ENCODE results near the gene DUOX1.

The DUOX1 gene

DNA sequence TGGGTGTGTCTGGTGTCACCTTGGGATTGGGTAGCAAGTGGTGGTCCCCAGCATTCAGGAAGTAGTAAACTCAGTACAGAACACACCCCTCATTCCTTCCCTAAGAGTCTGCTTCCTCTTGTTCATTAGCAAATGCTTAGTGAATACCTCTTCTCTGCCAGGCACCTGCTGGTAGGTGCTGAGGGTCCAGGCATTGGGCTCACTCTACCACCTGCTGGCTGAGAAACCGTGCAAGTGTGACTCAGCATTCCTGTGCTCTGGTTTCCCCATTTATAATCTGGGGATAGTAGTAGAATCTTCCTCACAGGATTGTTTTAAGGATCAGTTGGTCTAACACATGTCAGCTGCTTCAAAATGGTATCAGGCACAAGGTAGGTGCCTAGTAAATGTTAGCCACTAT, 53.2 kb downstream of the DUOX1 start:
- TF ChIP-seq, protein P1, sequence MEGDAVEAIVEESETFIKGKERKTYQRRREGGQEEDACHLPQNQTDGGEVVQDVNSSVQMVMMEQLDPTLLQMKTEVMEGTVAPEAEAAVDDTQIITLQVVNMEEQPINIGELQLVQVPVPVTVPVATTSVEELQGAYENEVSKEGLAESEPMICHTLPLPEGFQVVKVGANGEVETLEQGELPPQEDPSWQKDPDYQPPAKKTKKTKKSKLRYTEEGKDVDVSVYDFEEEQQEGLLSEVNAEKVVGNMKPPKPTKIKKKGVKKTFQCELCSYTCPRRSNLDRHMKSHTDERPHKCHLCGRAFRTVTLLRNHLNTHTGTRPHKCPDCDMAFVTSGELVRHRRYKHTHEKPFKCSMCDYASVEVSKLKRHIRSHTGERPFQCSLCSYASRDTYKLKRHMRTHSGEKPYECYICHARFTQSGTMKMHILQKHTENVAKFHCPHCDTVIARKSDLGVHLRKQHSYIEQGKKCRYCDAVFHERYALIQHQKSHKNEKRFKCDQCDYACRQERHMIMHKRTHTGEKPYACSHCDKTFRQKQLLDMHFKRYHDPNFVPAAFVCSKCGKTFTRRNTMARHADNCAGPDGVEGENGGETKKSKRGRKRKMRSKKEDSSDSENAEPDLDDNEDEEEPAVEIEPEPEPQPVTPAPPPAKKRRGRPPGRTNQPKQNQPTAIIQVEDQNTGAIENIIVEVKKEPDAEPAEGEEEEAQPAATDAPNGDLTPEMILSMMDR (IDR thresholded peaks at IDR 0.05; ENCODE audit: control insufficient read depth, extremely low read depth, insufficient read depth), result no peak
- DNase-seq (ENCODE audit: low read depth), result no peak
- H3K4me3 ChIP-seq (ENCODE audit: low read depth, low read length), result no peak overlapping the region

DNA sequence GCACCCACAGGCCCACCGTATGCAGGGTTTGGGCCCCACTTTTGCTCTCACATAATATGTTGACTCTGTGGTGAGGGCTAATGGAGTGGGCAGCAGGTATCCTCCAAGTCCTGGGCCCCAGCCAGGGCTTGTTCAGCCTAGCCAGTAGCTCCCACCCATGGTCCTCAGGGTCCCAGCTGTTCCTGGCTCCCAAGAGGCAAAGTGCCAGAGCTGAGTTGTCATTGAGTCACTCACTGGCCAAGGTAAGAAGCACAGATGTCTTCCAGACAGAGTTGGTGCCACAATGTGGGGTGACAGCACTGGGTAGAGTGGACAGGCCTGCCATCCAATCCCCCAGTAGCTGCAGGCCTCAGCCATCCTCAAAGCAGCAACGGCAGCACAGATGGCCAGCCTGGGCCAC, 53.7 kb downstream of the DUOX1 start:
- H3K4me3 ChIP-seq (ENCODE audit: low read depth, low read length), result no peak overlapping the region
- TF ChIP-seq, protein P1 (IDR thresholded peaks at IDR 0.05; ENCODE audit: control insufficient read depth, extremely low read depth, insufficient read depth), result no peak
- no peak for DNase-seq (ENCODE audit: low read depth)

DNA sequence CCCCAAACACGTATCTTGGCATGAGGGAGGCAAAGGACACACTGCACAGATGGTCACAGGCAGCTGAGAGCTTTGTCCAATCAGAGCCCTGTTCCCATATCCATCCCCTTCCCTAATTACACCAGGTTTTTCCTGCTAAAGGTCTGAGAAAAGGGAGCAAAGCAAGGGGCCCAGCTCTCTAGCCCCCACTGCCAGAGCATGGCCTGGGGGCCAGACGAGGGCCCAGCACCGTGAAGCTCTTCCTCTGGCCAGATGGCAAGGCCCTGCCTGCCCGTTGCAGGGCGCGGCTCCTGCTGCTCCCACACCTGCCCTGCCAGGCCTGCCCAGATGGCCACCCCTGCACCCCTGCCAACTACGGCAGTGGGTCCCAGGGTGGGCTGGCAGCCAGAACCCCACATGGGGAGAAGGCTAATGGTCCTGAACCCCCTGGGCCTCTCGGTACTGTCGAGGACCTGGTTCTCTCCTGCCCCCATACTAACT, 54.8 kb downstream of the DUOX1 start:
- no peak overlapping the region for H3K4me3 ChIP-seq (ENCODE audit: low read depth, low read length)
- no peak for DNase-seq (ENCODE audit: low read depth)
- TF ChIP-seq, protein P1 (IDR thresholded peaks at IDR 0.05; ENCODE audit: control insufficient read depth, extremely low read depth, insufficient read depth), result no peak

DNA sequence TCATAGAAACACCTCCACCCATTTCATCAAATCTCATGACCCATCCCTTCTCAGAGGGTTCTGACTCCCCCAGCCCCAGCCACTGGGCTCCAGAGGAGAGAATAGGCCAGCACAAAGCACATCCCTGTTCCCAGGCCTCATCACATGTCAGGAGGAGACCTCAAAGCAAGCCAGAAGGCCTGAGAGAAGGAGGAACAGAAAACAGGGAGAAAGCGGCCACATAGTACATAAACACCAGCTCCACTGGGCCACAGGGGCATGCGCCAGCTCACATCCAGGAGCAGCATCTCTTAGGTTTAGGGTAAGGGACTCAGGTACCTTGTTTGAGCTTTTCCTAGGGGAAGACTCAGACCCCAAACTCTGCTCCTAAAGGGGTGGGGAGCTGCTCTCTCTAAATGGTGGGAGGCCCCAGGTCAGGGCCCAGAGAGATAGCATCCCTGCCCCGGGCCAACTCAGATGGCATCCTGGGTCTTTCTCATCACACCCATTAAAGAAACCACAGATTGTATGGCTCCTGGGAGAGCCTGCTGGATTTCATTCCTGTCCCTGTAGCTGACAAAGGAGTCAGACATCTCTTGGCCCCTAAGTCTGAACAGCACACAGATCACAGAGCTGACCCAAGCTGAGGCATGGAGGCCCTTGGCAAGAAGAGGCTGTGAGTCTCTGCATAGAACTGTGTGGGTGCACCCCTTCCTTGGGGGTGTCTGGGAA, 55.4 kb downstream of the DUOX1 start:
- DNase-seq (ENCODE audit: low read depth), result no peak
- TF ChIP-seq, protein P1 (IDR thresholded peaks at IDR 0.05; ENCODE audit: control insufficient read depth, extremely low read depth, insufficient read depth), result no peak
- H3K4me3 ChIP-seq (ENCODE audit: low read depth, low read length), result no peak overlapping the region

DNA sequence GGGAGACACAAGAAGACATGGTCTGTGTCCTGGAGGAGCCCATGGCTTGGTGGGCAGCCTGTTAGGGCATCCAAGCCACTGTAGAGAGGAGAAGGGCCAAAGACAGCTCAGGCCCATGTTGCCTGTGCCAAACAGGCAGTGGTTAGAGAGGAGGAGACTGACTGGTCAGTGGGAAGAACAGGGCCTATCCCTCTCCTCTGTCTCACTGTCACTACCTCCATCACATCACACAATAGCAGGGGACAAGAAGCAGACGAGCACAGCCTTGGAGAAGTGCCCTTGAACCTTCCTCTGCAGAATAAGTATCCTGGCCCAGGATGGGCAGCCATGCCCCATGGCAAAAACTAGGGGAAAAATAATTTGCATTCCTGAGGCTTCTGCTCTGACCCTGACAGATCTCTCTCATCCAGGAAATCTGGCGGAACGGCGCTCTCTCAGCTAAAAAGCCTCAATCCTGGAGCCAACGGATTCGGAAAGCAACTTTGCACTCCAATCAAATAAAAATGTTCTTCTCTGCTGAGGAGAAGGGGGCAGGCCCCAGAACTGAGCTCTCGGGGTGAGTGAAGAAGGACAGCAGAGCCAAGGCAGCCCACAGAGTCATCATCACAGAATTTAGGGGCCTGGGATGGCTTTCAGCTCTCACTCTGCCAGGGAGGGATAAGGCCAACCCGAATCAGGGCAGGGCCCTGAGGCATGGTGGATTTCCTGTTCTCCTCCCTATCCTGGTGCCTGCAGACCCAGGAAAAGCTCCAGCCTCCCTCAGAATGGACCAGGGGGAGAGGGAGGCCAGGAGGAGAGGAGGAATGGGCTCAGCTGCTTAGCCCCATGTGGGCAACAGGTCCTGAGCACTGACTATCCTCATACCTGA, 56.3 kb downstream of the DUOX1 start:
- DNase-seq (ENCODE audit: low read depth), result no peak
- TF ChIP-seq, protein P1 (IDR thresholded peaks at IDR 0.05; ENCODE audit: control insufficient read depth, extremely low read depth, insufficient read depth), result no peak
- no peak overlapping the region for H3K4me3 ChIP-seq (ENCODE audit: low read depth, low read length)

DNA sequence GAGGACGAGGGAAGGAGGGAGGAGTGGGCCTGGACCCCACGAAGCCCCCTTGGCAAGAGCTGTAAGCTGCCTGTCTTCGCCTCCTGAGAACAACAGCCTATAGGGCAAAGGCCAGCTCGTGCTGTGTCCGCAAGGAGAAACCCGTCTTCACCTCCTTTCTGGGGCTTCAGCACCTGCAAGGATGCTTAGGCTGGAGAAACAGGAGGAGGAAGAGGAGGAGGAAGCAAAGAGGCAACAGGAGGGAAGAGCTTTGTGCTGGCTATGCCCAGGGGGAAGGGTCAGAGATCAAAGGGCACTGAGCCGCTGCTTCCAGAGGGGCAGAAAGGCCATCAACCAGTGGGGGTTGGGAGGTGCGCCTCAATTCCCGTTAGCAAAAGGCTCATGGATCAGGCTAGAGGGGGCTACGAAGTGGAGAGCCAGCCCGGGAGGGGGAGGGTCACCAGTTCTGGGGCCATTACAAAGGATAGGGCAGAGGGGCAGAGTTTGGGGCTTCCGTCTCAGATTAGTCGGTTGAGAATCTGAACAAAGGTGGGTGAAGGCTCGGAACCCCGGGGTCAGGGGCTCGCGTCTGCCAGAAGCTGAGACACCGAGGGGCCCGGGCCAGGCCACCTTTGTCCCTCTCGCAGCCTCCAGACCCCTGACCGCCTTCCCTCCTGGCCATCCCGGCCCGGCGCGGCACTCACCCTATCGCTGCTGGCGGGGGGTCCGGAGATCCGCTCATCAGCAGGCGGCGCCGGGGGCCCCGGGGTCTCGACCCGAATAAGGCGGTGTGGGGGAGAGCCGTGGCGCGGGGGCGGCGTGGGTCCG, 57.2 kb downstream of the DUOX1 start:
- TF ChIP-seq, protein P1 (IDR thresholded peaks at IDR 0.05; ENCODE audit: control insufficient read depth, extremely low read depth, insufficient read depth), result no peak
- no peak overlapping the region for H3K4me3 ChIP-seq (ENCODE audit: low read depth, low read length)
- no peak for DNase-seq (ENCODE audit: low read depth)

Measured in LNCaP clone FGC (cell line).